ENCODE measurements around the gene F2R.
"Not testable (repeated sequence)": the region's sequence is repeated elsewhere in the genome, so short reads cannot be mapped to it uniquely, and the experiment has no call there.

Gene F2R

GRCh38 chr5:76742583-76742982 lies 26.7 kb downstream of the F2R start:
- in situ Hi-C loops (cut with MboI; ENCODE audit: low pct_unique_long_range_greater_than_20kb, low sequenced_read_pairs) = no loop called here
- no peak for DNase-seq

- in situ Hi-C loops (cut with MboI; ENCODE audit: low pct_unique_long_range_greater_than_20kb, low sequenced_read_pairs) = no loop called here
Measured at GRCh38 chr5:76744632-76745031, 28.7 kb downstream of the F2R start.

GRCh38 chr5:76745670-76746069 lies 29.7 kb downstream of the F2R start:
- in situ Hi-C loops (cut with MboI; ENCODE audit: low pct_unique_long_range_greater_than_20kb, low sequenced_read_pairs) = no loop called here

More at GRCh38 chr5:76744632-76745031, 28.7 kb downstream of the F2R start:
- DNase-seq = no peak

GRCh38 chr5:76746677-76747076 lies 30.8 kb downstream of the F2R start:
- in situ Hi-C loops (cut with MboI; ENCODE audit: low pct_unique_long_range_greater_than_20kb, low sequenced_read_pairs) = no loop called here
- no peak for DNase-seq

More at GRCh38 chr5:76745670-76746069, 29.7 kb downstream of the F2R start:
- no peak for DNase-seq

GRCh38 chr5:76747706-76748105 lies 31.8 kb downstream of the F2R start:
- no peak for DNase-seq
- in situ Hi-C loops (cut with MboI; ENCODE audit: low pct_unique_long_range_greater_than_20kb, low sequenced_read_pairs) = no loop called here

GRCh38 chr5:76751291-76751690 lies 35.4 kb downstream of the F2R start:
- in situ Hi-C loops (cut with MboI; ENCODE audit: low pct_unique_long_range_greater_than_20kb, low sequenced_read_pairs) = no loop called here
- no peak for DNase-seq

GRCh38 chr5:76754668-76755078 lies 38.7 kb downstream of the F2R start:
- DNase-seq = no peak
- in situ Hi-C loops (cut with MboI; ENCODE audit: low pct_unique_long_range_greater_than_20kb, low sequenced_read_pairs) = no loop called here

GRCh38 chr5:76755779-76756637 lies 40.1 kb downstream of the F2R start:
- no peak for DNase-seq
- in situ Hi-C loops (cut with MboI; ENCODE audit: low pct_unique_long_range_greater_than_20kb, low sequenced_read_pairs) = no loop called here

- DNase-seq = no peak
- in situ Hi-C loops (cut with MboI; ENCODE audit: low pct_unique_long_range_greater_than_20kb, low sequenced_read_pairs) = no loop called here
Measured at GRCh38 chr5:76757049-76757448, 41.1 kb downstream of the F2R start.

GRCh38 chr5:76761118-76761517 lies 45.2 kb downstream of the F2R start:
- DNase-seq; in situ Hi-C loops (cut with MboI; ENCODE audit: low pct_unique_long_range_greater_than_20kb, low sequenced_read_pairs): not testable (repeated sequence)

GRCh38 chr5:76762484-76762883 lies 46.6 kb downstream of the F2R start:
- in situ Hi-C loops (cut with MboI; ENCODE audit: low pct_unique_long_range_greater_than_20kb, low sequenced_read_pairs) = no loop called here
- DNase-seq = no peak

GRCh38 chr5:76763136-76763535 lies 47.2 kb downstream of the F2R start:
- in situ Hi-C loops (cut with MboI; ENCODE audit: low pct_unique_long_range_greater_than_20kb, low sequenced_read_pairs) = no loop called here
- DNase-seq = peak; percentile 37

GRCh38 chr5:76764374-76764773 lies 48.4 kb downstream of the F2R start:
- no peak for DNase-seq
- in situ Hi-C loops (cut with MboI; ENCODE audit: low pct_unique_long_range_greater_than_20kb, low sequenced_read_pairs) = no loop called here

- in situ Hi-C loops (cut with MboI; ENCODE audit: low pct_unique_long_range_greater_than_20kb, low sequenced_read_pairs) = no loop called here
- no peak for DNase-seq
Measured at GRCh38 chr5:76765249-76765648, 49.3 kb downstream of the F2R start.

- in situ Hi-C loops (cut with MboI; ENCODE audit: low pct_unique_long_range_greater_than_20kb, low sequenced_read_pairs) = no loop called here
- no peak for DNase-seq
Measured at GRCh38 chr5:76766746-76767145, 50.8 kb downstream of the F2R start.

GRCh38 chr5:76771041-76771440 lies 55.1 kb downstream of the F2R start:
- DNase-seq; in situ Hi-C loops (cut with MboI; ENCODE audit: low pct_unique_long_range_greater_than_20kb, low sequenced_read_pairs): not testable (repeated sequence)

GRCh38 chr5:76771705-76772405 lies 55.9 kb downstream of the F2R start:
- DNase-seq = no peak
- in situ Hi-C loops (cut with MboI; ENCODE audit: low pct_unique_long_range_greater_than_20kb, low sequenced_read_pairs) = no loop called here

- no peak for DNase-seq
- in situ Hi-C loops (cut with MboI; ENCODE audit: low pct_unique_long_range_greater_than_20kb, low sequenced_read_pairs) = no loop called here
Measured at GRCh38 chr5:76775921-76776320, 60.0 kb downstream of the F2R start.

GRCh38 chr5:76776391-76776790 lies 60.5 kb downstream of the F2R start:
- DNase-seq = no peak
- in situ Hi-C loops (cut with MboI; ENCODE audit: low pct_unique_long_range_greater_than_20kb, low sequenced_read_pairs) = no loop called here

GRCh38 chr5:76780616-76781015 lies 64.7 kb downstream of the F2R start:
- DNase-seq = not testable (repeated sequence)

More at GRCh38 chr5:76780616-76781015, 64.7 kb downstream of the F2R start:
- in situ Hi-C loops (cut with MboI; ENCODE audit: low pct_unique_long_range_greater_than_20kb, low sequenced_read_pairs) = not testable (repeated sequence)
